HG03039 (cell line): Measurements from ENCODE around the gene LALBA.
"Not testable (repeated sequence)": the region's sequence is repeated elsewhere in the genome, so short reads cannot be mapped to it uniquely, and the experiment has no call there.

Source experiments
- ATAC-seq: cut with Tn5 transposase; IDR thresholded peaks from one replicate; pipeline ENCODE4 v1.9.1; 2021; ENCODE audit warnings: mild to moderate bottlenecking, moderate library complexity; ENCODE audit not compliant: unreplicated experiment

Gene LALBA

DNA sequence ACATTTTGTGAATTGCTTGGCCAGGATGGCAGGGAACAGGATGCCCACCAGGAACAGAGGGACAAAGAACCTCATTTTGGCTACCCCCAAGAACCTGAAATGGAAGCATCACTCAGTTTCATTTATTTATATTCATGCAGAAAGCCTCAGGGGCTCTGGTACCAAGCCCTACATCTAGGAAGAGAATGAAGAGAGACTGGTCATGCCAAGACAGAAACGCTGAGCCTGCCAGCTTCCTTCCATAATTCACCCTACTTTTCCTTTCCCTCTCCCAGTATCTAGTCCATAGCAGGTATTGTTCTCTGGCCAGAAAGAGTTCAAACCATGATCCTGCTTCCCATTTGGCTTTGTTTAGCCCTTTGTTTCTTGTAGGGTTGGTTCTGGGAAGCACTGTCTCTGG is at the start of gene LALBA:
Gene LALBA (minus strand): TSS at position 101 of the 400 bp plus-strand sequence. CDS start 26 bp downstream, at position 75.
- ATAC-seq = no peak

- no peak for ATAC-seq
Measured at GRCh38 chr12:48618541-48618940, 48.7 kb upstream of the LALBA start.

DNA sequence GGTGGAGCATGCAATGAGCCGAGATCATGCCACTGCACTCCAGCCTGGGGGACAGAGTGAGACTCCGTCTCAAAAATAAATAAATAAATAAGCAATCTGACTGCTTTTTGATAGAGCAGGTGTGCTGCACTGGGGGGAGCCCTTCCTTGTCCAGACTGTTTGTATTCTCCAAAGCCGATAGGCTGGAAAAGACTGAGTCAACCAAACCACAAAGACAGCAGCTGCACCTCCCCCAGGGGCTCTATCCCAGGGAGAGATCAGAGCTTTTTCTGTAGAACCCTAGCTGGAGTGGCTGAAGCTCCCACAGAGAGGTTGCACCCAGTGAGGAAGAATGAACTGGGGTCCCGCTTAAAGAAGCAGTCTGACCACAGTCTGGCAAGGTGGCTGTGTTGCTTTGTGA is 45.8 kb upstream of the LALBA start:
- no peak for ATAC-seq

DNA sequence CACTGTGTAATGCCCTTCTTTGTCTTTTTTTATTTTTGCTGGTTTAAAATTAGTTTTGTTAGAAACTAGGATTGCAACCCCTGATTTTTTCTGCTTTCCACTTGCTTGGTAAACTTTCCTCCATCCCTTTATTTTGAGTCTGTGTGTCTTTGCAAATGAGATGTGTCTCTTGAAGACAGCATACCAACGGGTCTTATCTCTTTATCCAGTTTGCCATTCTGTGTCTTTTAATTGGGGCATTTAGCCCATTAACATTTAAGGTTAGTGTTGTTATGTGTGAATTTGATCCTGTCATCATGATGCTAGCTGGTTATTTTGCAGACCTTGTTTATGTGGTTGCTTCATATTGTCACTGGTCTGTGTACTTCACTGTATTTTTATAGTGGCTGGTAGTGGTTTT is 43.5 kb upstream of the LALBA start:
- ATAC-seq = no peak

DNA sequence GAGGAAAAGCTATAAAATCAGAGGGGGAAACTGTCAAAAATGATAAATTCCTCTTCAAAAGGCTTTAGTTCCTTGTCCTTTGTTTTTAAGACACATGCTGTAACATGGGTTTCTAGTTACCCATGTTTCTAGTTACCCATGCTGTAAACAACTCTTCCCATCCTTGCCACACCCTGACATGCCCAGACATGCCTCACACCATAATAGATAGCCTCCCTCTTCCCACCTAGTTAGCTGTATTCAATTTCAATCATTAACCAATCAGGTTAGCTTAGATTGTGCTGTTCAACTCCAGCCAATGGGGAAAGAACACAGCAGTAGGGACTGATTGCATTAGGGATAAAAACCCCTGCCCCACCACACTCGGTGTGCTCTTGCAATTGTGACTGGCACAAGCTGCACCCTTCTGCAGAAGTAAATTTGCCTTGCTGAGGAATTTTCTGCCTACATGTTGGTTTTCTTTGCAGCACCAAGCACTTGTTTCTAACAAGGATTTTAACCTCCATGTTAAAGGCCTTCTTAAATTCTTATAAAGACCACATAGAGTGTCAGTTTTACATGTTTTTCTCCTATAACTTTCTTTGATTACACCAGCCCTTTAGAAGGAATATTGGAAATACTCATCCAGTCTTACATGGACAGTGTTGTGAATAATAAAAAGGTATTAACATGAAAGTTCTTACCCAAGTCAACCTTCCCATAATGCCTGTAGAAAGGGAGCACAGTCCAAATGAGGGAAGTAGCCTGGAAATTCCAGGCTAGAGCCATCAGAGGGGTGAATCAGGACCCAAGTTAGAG is 32.5 kb upstream of the LALBA start:
- ATAC-seq = no peak

GRCh38 chr12:48601013-48601756 is 31.3 kb upstream of the LALBA start:
- peak; percentile 76 for ATAC-seq

GRCh38 chr12:48600552-48600951 is 30.7 kb upstream of the LALBA start:
- no peak for ATAC-seq

GRCh38 chr12:48592591-48593086 is 22.8 kb upstream of the LALBA start:
- ATAC-seq = no peak

DNA sequence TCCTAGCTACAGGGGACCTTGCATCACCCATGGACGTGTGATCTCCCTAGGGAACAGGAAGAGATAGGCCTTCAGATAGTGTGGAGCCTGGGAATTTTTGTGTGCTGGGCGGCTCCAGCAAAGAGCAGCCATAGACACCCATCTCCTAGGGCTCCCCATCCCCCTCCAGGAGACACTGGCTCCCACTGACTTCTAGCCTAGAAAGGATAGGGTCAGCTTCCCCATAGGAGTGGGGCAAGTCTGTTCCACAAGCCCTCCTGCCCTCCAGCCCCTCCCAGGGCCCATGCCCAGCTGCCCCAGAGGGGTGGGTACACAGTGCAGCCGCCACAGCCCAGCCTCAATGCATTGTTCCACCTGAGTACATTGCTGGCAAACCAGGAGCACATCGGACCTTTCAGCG is 16.5 kb upstream of the LALBA start:
- no peak for ATAC-seq

DNA sequence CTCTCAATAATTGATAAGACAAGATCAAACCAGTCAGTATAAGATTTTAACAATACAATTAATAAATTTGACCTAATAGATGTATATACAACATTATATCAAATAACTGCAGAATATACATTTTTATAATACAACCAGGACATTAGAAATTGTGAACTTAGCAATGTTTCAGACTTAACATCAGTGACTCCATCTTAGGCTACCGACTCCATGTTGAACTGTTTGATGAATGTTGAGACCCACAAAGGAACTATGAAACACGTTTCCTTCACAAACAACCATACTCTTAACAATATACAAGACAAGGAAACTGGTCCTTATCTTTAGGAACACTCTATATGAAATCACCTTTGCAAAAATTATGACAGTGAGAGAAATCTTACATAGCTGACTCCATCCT is 13.9 kb upstream of the LALBA start:
- ATAC-seq = no peak

DNA sequence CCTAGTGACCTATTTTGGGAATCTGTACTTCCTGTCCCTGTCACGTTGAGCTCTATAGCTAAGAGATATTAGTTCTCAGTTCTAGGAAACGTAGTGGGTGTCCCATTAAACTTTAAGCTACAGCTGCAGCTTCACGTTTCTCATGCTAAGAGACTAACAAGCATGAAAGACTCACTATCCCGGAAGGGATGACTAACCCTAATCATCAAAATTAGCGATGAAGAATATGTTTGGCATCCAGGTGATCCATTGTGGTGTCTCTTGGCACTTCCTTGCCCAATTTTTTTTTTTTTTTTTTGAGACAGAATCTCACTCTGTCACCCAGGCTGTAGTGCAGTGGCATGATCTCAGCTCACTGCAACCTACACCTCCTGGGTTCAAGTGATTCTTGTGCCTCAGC is 11.0 kb upstream of the LALBA start:
- no peak for ATAC-seq

GRCh38 chr12:48572326-48572725 is 2.5 kb upstream of the LALBA start:
- ATAC-seq = no peak

DNA sequence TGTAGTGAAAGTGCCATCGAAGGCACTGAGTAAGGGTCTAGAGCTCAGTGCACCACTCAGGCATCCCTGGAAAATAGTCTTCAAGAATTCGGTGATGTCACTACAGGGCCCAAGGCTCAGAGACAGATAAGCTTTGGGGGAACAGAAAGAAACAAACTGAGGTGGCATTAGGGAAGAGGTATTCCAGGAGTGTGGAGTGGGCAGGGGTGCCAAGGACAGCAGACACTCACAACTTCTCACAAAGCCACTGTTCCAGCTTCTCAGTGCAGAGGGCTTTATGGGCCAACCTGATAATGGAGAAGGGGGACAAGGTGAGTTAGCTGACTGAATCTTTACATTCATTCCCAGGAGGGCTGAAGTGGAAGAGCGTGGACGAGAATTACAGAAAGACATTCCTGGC is 2.1 kb downstream of the LALBA start:
- ATAC-seq = no peak

GRCh38 chr12:48557919-48558318 is 11.9 kb downstream of the LALBA start:
- ATAC-seq = no peak

- ATAC-seq = no peak
Measured at GRCh38 chr12:48556631-48557030, 13.2 kb downstream of the LALBA start.

- ATAC-seq = not testable (repeated sequence)
Measured at GRCh38 chr12:48553666-48554343, 16.0 kb downstream of the LALBA start.

DNA sequence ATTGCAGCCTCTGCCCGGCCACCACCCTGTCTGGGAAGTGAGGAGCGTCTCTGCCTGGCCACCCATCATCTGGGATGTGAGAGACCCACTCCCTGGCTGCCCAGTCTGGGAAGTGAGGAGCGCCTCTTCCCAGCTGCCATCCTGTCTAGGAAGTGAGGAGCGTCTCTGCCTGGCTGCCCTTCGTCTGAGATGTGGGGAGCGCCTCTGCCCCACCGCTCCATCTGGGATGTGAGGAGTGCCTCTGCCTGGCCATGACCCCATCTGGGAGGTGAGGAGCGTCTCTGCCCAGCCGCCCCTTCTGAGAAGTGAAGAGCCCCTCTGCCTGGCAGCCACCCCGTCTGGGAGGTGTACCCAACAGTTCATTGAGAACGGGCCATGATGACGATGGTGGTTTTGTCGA is 18.2 kb downstream of the LALBA start:
- ATAC-seq = not testable (repeated sequence)

DNA sequence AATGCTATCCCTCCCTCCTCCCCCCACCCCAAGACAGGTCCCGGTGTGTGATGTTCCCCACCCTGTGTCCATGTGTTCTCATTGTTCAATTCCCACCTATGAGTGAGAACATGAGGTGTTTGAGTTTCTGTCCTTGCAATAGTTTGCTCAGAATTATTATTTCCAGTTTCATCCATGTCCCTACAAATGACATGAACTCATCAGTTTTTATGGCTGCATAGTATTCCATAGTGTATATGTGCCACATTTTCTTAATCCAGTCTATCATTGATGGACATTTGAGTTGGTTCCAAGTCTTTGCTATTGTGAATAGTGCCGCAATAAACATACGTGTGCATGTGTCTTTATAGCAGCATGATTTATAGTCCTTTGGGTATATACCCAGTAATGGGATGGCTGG is 22.8 kb downstream of the LALBA start:
- ATAC-seq = not testable (repeated sequence)

DNA sequence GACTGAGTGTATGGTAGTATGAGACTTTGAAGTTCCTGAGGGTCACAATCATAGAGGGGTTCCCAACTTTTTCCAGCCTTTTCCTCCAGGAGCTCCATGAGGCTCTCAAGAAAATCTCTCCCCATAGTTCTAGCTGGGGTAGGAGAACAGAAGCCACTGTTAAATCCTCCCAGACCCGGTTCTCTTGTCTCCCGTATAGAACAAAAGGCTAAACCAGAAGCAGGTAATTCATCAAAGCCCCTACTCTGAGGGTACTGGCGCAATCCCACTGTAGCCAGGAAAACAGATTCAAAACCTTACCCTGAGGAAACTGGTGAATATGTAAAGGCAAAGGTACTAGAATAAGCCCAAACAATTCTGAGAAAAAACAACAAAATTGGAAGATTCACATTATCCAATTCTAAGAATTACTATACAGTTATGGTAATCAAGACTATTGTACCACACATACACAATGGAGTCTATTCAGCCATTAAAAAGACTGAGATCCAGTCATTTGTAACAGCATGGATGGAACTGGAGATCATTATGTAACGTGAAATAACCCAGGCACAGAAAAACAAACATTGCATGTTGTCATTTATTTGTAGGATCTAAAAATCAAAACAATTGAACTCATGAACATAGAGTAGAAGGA is 23.9 kb downstream of the LALBA start:
- ATAC-seq = no peak

GRCh38 chr12:48542300-48542928 is 27.4 kb downstream of the LALBA start:
- ATAC-seq = no peak

DNA sequence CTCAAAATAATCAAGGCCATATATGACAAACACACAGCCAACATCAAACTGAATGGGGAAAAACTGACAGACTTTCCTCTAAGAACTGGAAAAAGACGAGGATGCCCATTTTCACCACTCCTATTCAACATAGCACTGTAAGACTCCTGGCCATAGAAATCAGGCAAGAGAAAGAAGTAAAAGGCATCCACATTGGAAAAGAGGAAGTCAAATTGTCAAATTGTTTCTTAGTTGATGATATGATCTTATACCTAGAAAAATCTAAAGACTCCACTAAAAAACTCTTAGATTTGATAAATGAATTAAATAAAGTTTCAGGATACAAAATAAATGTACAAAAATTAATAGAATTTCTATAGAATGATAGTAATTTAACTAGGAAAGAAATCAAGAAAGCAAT is 33.2 kb downstream of the LALBA start:
- ATAC-seq = no peak
